ENCODE measurements around the gene NUDT3. TPM values are rescaled to one million over a fixed set of nuclear protein-coding genes. Genes with fewer than 3 reads are reported as not detected.
"Not testable (repeated sequence)": the region's sequence is repeated elsewhere in the genome, so short reads cannot be mapped to it uniquely, and the experiment has no call there.

Gene NUDT3
- total and polyA plus RNA-seq, 9 donors: 16.0 to 60.7 (median 50.2) TPM

GRCh38 chr6:34358389-34358905 lies 34.0 kb downstream of the NUDT3 start:
- 20 to 30% (median 26%) methylated on average over 3 of the region's 3 CpGs for WGBS, 3 donors
- Histone ChIP-seq H3K36me3 (no peaks in the 10 kb centered on the region), H3K4me3 (no peak overlapping the region), H3K27me3 (no peaks in the 10 kb centered on the region), H3K9me3 (no peaks in the 10 kb centered on the region), H3K4me1 (ENCODE audit: insufficient read depth) (peaks cover 2% of the 10 kb centered on the region), H3K27ac (no peak overlapping the region)
- intact Hi-C loops (cut with DNase I): no loop called here
- DNase-seq: peak; percentile 27 to 69 (median 44)
- TF ChIP-seq EP300 (IDR thresholded peaks at IDR 0.05): no peak
- no peak for TF ChIP-seq CTCF (IDR thresholded peaks at IDR 0.05)
- no peak for TF ChIP-seq POLR2A (IDR thresholded peaks at IDR 0.05)

GRCh38 chr6:34357937-34358336 lies 34.5 kb downstream of the NUDT3 start:
- no peak for DNase-seq
- Histone ChIP-seq H3K27me3 (no peaks in the 10 kb centered on the region), H3K4me1 (ENCODE audit: insufficient read depth) (peaks cover 2% of the 10 kb centered on the region), H3K36me3 (no peaks in the 10 kb centered on the region), H3K4me3 (no peak overlapping the region), H3K27ac (no peak overlapping the region), H3K9me3 (no peaks in the 10 kb centered on the region)
- intact Hi-C loops (cut with DNase I): no loop called here
- WGBS, 3 donors: 75 to 82% (median 79%) methylated on average over 1 of the region's 1 CpG
- TF ChIP-seq POLR2A (IDR thresholded peaks at IDR 0.05) (no peak), CTCF (IDR thresholded peaks at IDR 0.05) (no peak), EP300 (IDR thresholded peaks at IDR 0.05) (no peak)

- no peak for DNase-seq
- Histone ChIP-seq H3K27me3 (no peaks in the 10 kb centered on the region), H3K4me1 (ENCODE audit: insufficient read depth) (peaks cover 3% of the 10 kb centered on the region), H3K36me3 (no peaks in the 10 kb centered on the region), H3K27ac (no peak overlapping the region), H3K4me3 (no peak overlapping the region), H3K9me3 (no peaks in the 10 kb centered on the region)
- intact Hi-C loops (cut with DNase I): no loop called here
- 84 to 88% (median 85%) methylated on average over 3 of the region's 3 CpGs for WGBS, 3 donors
- no peak for TF ChIP-seq CTCF (IDR thresholded peaks at IDR 0.05)
- no peak for TF ChIP-seq EP300 (IDR thresholded peaks at IDR 0.05)
- no peak for TF ChIP-seq POLR2A (IDR thresholded peaks at IDR 0.05)
These were observed 36.6 kb downstream of the NUDT3 start for GRCh38 chr6:34355889-34356288.

- H3K27me3 ChIP-seq, H3K4me3 ChIP-seq: not testable (repeated sequence)
These were observed 38.2 kb downstream of the NUDT3 start for GRCh38 chr6:34354230-34354629.

GRCh38 chr6:34353530-34353929 lies 38.9 kb downstream of the NUDT3 start:
- H3K36me3 ChIP-seq; H3K27ac ChIP-seq; H3K4me3 ChIP-seq; H3K27me3 ChIP-seq; intact Hi-C loops (cut with DNase I); H3K4me1 ChIP-seq (ENCODE audit: insufficient read depth); H3K9me3 ChIP-seq; DNase-seq: not testable (repeated sequence)
- 83 to 87% (median 86%) methylated on average over 7 of the region's 7 CpGs for WGBS, 3 donors

More at GRCh38 chr6:34354230-34354629, 38.2 kb downstream of the NUDT3 start:
- H3K27ac ChIP-seq; H3K4me1 ChIP-seq (ENCODE audit: insufficient read depth); intact Hi-C loops (cut with DNase I); H3K36me3 ChIP-seq; H3K9me3 ChIP-seq; DNase-seq: not testable (repeated sequence)
- 94 to 100% (median 96%) methylated on average over 6 of the region's 6 CpGs for WGBS, 3 donors

Data from ovary (tissue), 9 donors.